Measurements from ENCODE around the gene COL23A1.

COL23A1 gene

DNA sequence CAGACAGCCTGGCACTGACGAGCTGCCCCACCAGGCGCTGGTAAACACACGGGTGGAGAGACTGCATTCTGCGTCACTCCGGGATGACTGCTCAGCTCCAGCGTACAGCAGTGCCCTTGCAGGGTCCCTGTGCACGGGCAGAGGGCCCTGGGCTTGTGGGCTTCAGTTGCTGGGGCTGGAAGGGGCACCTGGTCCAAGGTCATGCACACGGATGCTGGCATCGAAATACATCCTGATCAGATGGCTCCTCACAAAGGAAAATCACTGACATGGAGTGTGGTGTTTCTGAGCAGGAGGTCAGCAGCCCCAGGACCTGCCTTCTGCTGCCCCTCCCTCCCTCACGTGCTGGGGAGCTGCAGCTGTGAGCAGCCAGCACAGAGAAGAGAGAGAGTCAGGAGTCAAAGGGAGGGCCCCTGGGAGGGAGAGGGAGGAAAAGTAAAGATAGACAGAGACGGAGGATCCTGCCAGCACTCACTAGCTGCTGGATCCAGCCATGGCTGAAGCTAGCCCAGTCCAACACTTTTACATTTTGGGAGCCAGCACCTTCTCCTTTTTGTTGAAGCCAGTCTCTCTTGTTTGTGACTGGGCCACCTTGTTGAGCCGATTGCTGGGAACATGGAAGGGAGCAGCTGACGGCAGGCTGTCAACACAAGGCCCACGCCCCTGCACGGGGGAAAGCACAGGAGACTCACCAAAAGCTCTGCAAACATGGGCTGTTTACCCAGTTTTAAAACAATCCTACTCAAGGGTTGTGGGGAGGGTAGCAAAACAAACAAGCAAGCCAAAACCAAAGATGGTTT lies 191.1 kb downstream of the COL23A1 start:
- no peak overlapping the region for H3K4me2 ChIP-seq (ENCODE audit: low read length)
- H3K18ac ChIP-seq (ENCODE audit: low read length) = no peak overlapping the region
- H4K8ac ChIP-seq (ENCODE audit: low read depth, low read length) = no peak overlapping the region
- H4K5ac ChIP-seq (ENCODE audit: low read length) = no peak overlapping the region
- H3K23ac ChIP-seq (ENCODE audit: low read length) = no peak overlapping the region
- H2BK15ac ChIP-seq (replicated peaks; ENCODE audit: low read depth) = no peak overlapping the region
- H3K9ac ChIP-seq (ENCODE audit: low read length) = no peak overlapping the region
- H3K27me3 ChIP-seq (ENCODE audit: insufficient read depth, low read length, poor library complexity) = no peaks in the 10 kb centered on the region
- no peaks in the 10 kb centered on the region for H3K36me3 ChIP-seq (ENCODE audit: control insufficient read depth, insufficient read depth, low read length)
- H3K79me2 ChIP-seq (ENCODE audit: control insufficient read depth, insufficient read depth, low read length) = no peaks in the 10 kb centered on the region
- H2AK5ac ChIP-seq (ENCODE audit: low read length) = no peak overlapping the region
- no peak overlapping the region for H3K56ac ChIP-seq (ENCODE audit: low read length)
- no peak overlapping the region for H2BK5ac ChIP-seq (ENCODE audit: low read length)
- H3K4me3 ChIP-seq (ENCODE audit: low read length) = no peak overlapping the region
- H3K4ac ChIP-seq (ENCODE audit: low read depth, low read length) = no peak overlapping the region
- no CpG with 5 or more reads among the region's 15 CpGs for WGBS (ENCODE audit: extremely low coverage, insufficient coverage, low lambda C conversion rate)
- H3K4me1 ChIP-seq (ENCODE audit: control insufficient read depth, low read depth, low read length) = no peaks in the 10 kb centered on the region
- H3K79me1 ChIP-seq (ENCODE audit: low read length) = no peaks in the 10 kb centered on the region
- H2BK120ac ChIP-seq (ENCODE audit: low read depth, low read length) = no peak overlapping the region
- no peak overlapping the region for H3K27ac ChIP-seq (ENCODE audit: low read depth, low read length)
- DNase-seq = no peak

DNA sequence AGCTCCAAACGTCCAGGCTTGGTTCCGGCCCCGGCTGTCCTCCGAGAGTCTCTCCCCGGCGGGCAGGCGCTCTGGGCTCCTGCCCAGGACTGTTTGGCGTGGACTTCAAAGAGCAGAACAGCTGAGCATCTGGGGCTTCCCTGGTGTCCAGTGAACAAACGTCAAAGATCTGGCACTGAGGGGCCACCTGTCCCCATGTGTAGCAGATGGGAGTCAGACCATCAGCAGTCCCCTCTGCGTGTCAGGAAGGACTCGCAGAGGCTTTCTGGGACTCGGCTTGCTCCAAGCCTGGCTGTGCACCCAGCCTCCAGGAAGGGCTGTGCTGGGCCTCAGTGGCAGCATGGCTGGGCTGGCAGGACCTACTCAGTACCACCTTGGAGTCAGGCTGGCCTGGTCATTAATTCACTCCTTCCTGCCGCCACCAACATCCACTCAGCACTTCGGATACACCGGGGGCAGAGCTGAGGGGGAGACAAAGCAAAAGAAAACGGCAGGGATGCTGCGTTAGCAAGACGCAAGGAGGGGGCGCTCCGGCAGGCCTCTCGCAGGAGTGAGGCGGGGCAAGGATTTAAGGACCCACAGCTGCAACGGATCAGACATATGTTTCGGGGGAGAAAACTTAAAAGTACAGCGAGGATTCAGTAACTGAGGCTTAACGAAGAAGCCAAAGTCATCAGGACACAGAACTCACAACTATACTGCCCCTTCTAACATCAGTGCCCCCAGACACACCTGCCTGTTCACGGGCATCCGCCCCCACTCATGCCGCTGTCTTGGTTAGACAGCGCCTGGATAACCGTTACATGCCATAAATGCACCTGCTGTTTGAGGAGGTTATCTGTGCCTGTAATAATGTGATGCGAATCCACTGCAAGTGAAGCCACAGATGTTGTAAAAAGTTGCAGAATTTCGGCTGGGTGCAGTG lies 193.1 kb downstream of the COL23A1 start:
- no peak for DNase-seq
- Histone ChIP-seq H3K9ac (ENCODE audit: low read length) (no peak overlapping the region), H3K4me1 (ENCODE audit: control insufficient read depth, low read depth, low read length) (no peaks in the 10 kb centered on the region)

DNA sequence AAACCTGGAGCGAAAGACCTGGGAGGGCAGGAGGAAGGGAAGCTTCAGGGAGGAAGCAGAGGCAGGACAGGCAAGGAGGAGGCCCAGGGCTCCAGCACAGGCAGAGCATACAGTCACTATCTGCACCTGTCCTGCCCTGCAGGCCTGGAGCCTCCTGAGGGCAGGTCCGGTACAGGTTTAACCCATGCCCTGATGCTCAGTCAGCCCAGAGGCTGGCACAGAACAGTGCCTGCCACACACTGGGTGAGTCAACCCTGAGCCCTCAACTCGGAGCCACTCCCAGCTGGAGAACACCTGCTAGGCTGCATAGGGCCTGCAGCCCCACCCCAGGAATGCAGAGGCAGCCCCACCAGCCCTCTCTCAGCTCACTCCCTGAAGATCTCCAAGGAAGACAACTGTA lies 196.1 kb downstream of the COL23A1 start:
- H3K4ac ChIP-seq (ENCODE audit: low read depth, low read length) = no peak overlapping the region
- no peaks in the 10 kb centered on the region for H3K27me3 ChIP-seq (ENCODE audit: insufficient read depth, low read length, poor library complexity)
- no peak overlapping the region for H3K23ac ChIP-seq (ENCODE audit: low read length)
- H2BK15ac ChIP-seq (replicated peaks; ENCODE audit: low read depth) = no peak overlapping the region
- DNase-seq = no peak
- H3K27ac ChIP-seq (ENCODE audit: low read depth, low read length) = no peak overlapping the region
- no peak overlapping the region for H3K18ac ChIP-seq (ENCODE audit: low read length)
- no peaks in the 10 kb centered on the region for H3K4me1 ChIP-seq (ENCODE audit: control insufficient read depth, low read depth, low read length)
- WGBS (ENCODE audit: extremely low coverage, insufficient coverage, low lambda C conversion rate) = no CpG with 5 or more reads among the region's 3 CpGs
- no peak overlapping the region for H3K4me3 ChIP-seq (ENCODE audit: low read length)
- H3K36me3 ChIP-seq (ENCODE audit: control insufficient read depth, insufficient read depth, low read length) = no peaks in the 10 kb centered on the region
- no peak overlapping the region for H2BK120ac ChIP-seq (ENCODE audit: low read depth, low read length)
- no peak overlapping the region for H3K9ac ChIP-seq (ENCODE audit: low read length)
- no peak overlapping the region for H3K4me2 ChIP-seq (ENCODE audit: low read length)
- no peak overlapping the region for H4K5ac ChIP-seq (ENCODE audit: low read length)
- H4K8ac ChIP-seq (ENCODE audit: low read depth, low read length) = no peak overlapping the region
- H2AK5ac ChIP-seq (ENCODE audit: low read length) = no peak overlapping the region
- no peaks in the 10 kb centered on the region for H3K79me2 ChIP-seq (ENCODE audit: control insufficient read depth, insufficient read depth, low read length)
- H2BK5ac ChIP-seq (ENCODE audit: low read length) = no peak overlapping the region
- peaks cover 2% of the 10 kb centered on the region for H3K79me1 ChIP-seq (ENCODE audit: low read length)
- no peak overlapping the region for H3K56ac ChIP-seq (ENCODE audit: low read length)

More for the DNA sequence above, 193.1 kb downstream of the COL23A1 start:
- no peak overlapping the region for H2BK5ac ChIP-seq (ENCODE audit: low read length)
- no peak overlapping the region for H2AK5ac ChIP-seq (ENCODE audit: low read length)
- H3K4me2 ChIP-seq (ENCODE audit: low read length) = no peak overlapping the region
- no peak overlapping the region for H3K4me3 ChIP-seq (ENCODE audit: low read length)
- H2BK15ac ChIP-seq (replicated peaks; ENCODE audit: low read depth) = no peak overlapping the region
- no peak overlapping the region for H3K4ac ChIP-seq (ENCODE audit: low read depth, low read length)
- H3K56ac ChIP-seq (ENCODE audit: low read length) = no peak overlapping the region
- WGBS (ENCODE audit: extremely low coverage, insufficient coverage, low lambda C conversion rate) = no CpG with 5 or more reads among the region's 33 CpGs
- H3K79me2 ChIP-seq (ENCODE audit: control insufficient read depth, insufficient read depth, low read length) = no peaks in the 10 kb centered on the region
- no peaks in the 10 kb centered on the region for H3K36me3 ChIP-seq (ENCODE audit: control insufficient read depth, insufficient read depth, low read length)
- H3K27me3 ChIP-seq (ENCODE audit: insufficient read depth, low read length, poor library complexity) = no peaks in the 10 kb centered on the region
- H2BK120ac ChIP-seq (ENCODE audit: low read depth, low read length) = no peak overlapping the region
- no peak overlapping the region for H3K27ac ChIP-seq (ENCODE audit: low read depth, low read length)
- no peak overlapping the region for H3K23ac ChIP-seq (ENCODE audit: low read length)
- H3K18ac ChIP-seq (ENCODE audit: low read length) = no peak overlapping the region
- H4K8ac ChIP-seq (ENCODE audit: low read depth, low read length) = no peak overlapping the region
- no peaks in the 10 kb centered on the region for H3K79me1 ChIP-seq (ENCODE audit: low read length)
- no peak overlapping the region for H4K5ac ChIP-seq (ENCODE audit: low read length)

DNA sequence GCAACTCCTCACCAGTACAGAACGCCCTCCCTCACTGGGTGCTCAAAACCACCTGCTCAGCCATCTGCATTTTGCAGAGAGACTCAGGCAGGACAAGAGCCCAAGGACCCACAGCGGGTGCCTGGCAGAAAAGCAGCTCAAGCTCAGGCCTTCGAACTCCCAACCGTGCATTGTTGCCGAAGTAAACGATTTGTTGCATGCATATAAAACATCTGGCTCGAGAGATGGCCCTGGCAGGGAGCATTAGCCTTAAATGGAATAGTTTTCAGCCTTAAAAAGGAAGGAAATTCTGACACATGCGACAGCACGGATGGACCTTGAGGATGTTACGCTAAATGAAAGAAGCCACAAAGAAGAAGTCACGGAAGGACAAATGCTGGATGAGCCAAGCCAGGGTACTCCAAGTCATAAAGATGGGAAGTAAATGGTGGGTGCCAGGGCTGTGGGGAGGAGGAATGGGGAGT lies 197.2 kb downstream of the COL23A1 start:
- no CpG with 5 or more reads among the region's 11 CpGs for WGBS (ENCODE audit: extremely low coverage, insufficient coverage, low lambda C conversion rate)
- Histone ChIP-seq H3K23ac (ENCODE audit: low read length) (no peak overlapping the region), H2AK5ac (ENCODE audit: low read length) (no peak overlapping the region), H3K56ac (ENCODE audit: low read length) (no peak overlapping the region), H3K36me3 (ENCODE audit: control insufficient read depth, insufficient read depth, low read length) (no peaks in the 10 kb centered on the region), H2BK15ac (replicated peaks; ENCODE audit: low read depth) (no peak overlapping the region), H3K4me3 (ENCODE audit: low read length) (no peak overlapping the region), H3K4me2 (ENCODE audit: low read length) (no peak overlapping the region), H3K79me2 (ENCODE audit: control insufficient read depth, insufficient read depth, low read length) (no peaks in the 10 kb centered on the region), H3K4ac (ENCODE audit: low read depth, low read length) (no peak overlapping the region), H4K8ac (ENCODE audit: low read depth, low read length) (no peak overlapping the region), H3K27me3 (ENCODE audit: insufficient read depth, low read length, poor library complexity) (no peaks in the 10 kb centered on the region), H4K5ac (ENCODE audit: low read length) (no peak overlapping the region), H3K4me1 (ENCODE audit: control insufficient read depth, low read depth, low read length) (no peaks in the 10 kb centered on the region), H2BK120ac (ENCODE audit: low read depth, low read length) (no peak overlapping the region), H3K18ac (ENCODE audit: low read length) (no peak overlapping the region), H3K9ac (ENCODE audit: low read length) (no peak overlapping the region), H2BK5ac (ENCODE audit: low read length) (no peak overlapping the region), H3K79me1 (ENCODE audit: low read length) (peaks cover 3% of the 10 kb centered on the region), H3K27ac (ENCODE audit: low read depth, low read length) (no peak overlapping the region)
- no peak for DNase-seq

DNA sequence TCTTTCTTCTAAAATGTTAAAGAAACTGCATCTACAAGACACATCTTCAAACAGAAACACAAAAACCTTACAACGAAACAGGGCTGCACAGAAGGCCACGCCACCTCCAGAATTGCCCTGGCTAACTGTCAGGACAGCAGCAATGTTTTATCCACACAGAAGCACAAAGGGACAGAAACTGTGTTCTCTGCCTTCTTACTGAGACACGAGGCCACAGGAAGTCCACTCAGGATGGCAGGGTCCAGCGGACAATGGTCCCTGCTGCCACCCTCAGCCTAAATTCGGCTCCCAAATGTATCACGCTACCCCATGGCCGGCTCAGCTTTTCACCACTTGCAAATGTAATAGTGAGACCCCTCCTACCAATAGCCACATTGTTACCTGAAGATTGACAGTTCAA lies 197.8 kb downstream of the COL23A1 start:
- no peaks in the 10 kb centered on the region for H3K36me3 ChIP-seq (ENCODE audit: control insufficient read depth, insufficient read depth, low read length)
- no peak overlapping the region for H3K4me3 ChIP-seq (ENCODE audit: low read length)
- H3K56ac ChIP-seq (ENCODE audit: low read length) = no peak overlapping the region
- H3K79me2 ChIP-seq (ENCODE audit: control insufficient read depth, insufficient read depth, low read length) = no peaks in the 10 kb centered on the region
- no peak overlapping the region for H3K9ac ChIP-seq (ENCODE audit: low read length)
- no peak overlapping the region for H2BK120ac ChIP-seq (ENCODE audit: low read depth, low read length)
- no peak overlapping the region for H3K4ac ChIP-seq (ENCODE audit: low read depth, low read length)
- no peak for DNase-seq
- H3K18ac ChIP-seq (ENCODE audit: low read length) = no peak overlapping the region
- WGBS (ENCODE audit: extremely low coverage, insufficient coverage, low lambda C conversion rate) = no CpG with 5 or more reads among the region's 7 CpGs
- no peak overlapping the region for H2BK15ac ChIP-seq (replicated peaks; ENCODE audit: low read depth)
- no peak overlapping the region for H4K8ac ChIP-seq (ENCODE audit: low read depth, low read length)
- peaks cover 3% of the 10 kb centered on the region for H3K79me1 ChIP-seq (ENCODE audit: low read length)
- H2BK5ac ChIP-seq (ENCODE audit: low read length) = no peak overlapping the region
- H4K5ac ChIP-seq (ENCODE audit: low read length) = no peak overlapping the region
- no peak overlapping the region for H3K27ac ChIP-seq (ENCODE audit: low read depth, low read length)
- H3K4me1 ChIP-seq (ENCODE audit: control insufficient read depth, low read depth, low read length) = no peaks in the 10 kb centered on the region
- H2AK5ac ChIP-seq (ENCODE audit: low read length) = no peak overlapping the region
- H3K27me3 ChIP-seq (ENCODE audit: insufficient read depth, low read length, poor library complexity) = no peaks in the 10 kb centered on the region
- H3K4me2 ChIP-seq (ENCODE audit: low read length) = no peak overlapping the region
- H3K23ac ChIP-seq (ENCODE audit: low read length) = no peak overlapping the region

Data from mesendoderm (in vitro differentiated cells).